ENCODE measurements around the gene CTNND2.
"Not testable (repeated sequence)": the region's sequence is repeated elsewhere in the genome, so short reads cannot be mapped to it uniquely, and the experiment has no call there.

CTNND2 gene

DNA sequence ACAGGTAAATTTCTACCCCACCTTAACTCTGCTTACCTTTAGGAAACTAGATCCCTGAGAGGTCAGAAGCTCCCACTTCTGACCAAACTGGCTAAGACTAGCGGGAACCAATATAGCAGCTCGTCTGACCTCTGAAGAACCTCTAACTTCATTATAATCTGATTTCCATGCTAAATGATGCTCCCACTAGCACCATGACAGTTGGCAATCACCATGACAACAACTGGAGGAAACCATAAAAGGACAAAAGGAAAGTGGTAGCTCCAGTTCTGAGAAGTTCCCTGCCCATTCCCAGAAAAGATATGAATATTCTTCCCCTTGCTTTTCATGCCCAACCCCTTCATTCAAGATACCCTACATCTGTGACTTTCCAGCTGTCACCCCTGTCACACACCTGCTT is 483.3 kb downstream of the CTNND2 start:
- in situ Hi-C loops (cut with MboI; ENCODE audit: low sequenced_read_pairs, unreplicated experiment): no loop called here
- DNase-seq (ENCODE audit: low spot score): no peak
- TF ChIP-seq, protein P1, sequence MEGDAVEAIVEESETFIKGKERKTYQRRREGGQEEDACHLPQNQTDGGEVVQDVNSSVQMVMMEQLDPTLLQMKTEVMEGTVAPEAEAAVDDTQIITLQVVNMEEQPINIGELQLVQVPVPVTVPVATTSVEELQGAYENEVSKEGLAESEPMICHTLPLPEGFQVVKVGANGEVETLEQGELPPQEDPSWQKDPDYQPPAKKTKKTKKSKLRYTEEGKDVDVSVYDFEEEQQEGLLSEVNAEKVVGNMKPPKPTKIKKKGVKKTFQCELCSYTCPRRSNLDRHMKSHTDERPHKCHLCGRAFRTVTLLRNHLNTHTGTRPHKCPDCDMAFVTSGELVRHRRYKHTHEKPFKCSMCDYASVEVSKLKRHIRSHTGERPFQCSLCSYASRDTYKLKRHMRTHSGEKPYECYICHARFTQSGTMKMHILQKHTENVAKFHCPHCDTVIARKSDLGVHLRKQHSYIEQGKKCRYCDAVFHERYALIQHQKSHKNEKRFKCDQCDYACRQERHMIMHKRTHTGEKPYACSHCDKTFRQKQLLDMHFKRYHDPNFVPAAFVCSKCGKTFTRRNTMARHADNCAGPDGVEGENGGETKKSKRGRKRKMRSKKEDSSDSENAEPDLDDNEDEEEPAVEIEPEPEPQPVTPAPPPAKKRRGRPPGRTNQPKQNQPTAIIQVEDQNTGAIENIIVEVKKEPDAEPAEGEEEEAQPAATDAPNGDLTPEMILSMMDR (IDR thresholded peaks at IDR 0.05; ENCODE audit: borderline replicate concordance, control extremely low read depth, extremely low read depth, insufficient read depth, missing control alignments): no peak

DNA sequence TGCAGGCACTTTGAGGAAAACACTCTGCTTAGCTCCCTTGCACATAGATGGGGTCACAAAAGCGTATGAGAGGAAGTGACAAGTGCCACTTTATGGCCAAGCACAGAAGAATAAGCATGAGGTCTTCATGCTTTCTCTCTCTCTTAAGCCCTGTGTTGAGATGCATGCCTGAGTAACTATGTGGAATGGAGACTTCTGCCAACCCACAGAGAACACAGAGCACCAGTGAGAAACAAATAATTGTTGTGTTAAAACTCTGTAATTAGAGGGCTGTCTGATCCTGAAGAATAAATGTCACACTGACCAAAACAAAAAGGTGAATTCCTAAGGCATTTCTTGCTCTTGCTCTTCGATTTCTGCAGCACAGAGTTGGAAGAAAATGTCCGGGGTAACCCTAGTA is 488.5 kb downstream of the CTNND2 start:
- in situ Hi-C loops (cut with MboI; ENCODE audit: low sequenced_read_pairs, unreplicated experiment): no loop called here
- no peak for DNase-seq (ENCODE audit: low spot score)
- TF ChIP-seq, protein P1 (IDR thresholded peaks at IDR 0.05; ENCODE audit: borderline replicate concordance, control extremely low read depth, extremely low read depth, insufficient read depth, missing control alignments): no peak

DNA sequence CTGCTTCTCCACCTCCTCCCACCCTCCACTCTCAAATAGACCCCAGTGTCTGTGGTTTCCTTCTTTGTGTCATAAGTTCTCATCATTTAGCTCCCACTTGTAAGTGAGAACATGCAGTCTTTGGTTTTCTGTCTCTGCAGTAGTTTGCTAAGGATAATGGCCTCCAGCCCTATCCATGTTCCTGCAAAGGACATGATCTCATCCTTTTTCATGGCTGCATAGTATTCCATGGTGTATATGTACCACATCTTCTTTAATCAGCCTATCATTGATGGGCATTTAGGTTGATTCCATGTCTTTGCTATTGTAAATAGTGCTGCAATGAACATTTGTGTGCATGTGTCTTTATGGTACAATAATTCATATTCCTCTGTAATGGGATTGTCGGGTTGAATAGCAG is 489.5 kb downstream of the CTNND2 start:
- in situ Hi-C loops (cut with MboI; ENCODE audit: low sequenced_read_pairs, unreplicated experiment); DNase-seq (ENCODE audit: low spot score): not testable (repeated sequence)

DNA sequence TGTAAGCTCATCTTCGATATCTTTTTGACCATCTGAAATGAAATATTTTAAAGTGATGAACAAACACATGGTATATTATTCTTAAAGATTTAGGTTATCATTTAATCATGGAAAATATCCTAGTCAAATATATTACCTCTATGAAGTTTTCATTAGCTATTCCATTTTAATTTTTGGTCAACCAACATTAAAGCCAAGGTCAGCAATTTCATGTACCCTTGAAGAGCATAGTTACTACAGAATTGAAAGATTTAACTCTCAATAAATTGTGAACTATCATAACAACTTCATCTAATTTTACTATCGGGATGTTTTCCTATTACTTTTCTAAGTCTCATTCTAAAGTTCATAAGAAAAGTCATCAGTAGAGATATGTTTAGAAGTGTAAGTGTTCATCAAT is 492.6 kb downstream of the CTNND2 start:
- TF ChIP-seq, protein P1 (IDR thresholded peaks at IDR 0.05; ENCODE audit: borderline replicate concordance, control extremely low read depth, extremely low read depth, insufficient read depth, missing control alignments): no peak
- DNase-seq (ENCODE audit: low spot score): no peak
- in situ Hi-C loops (cut with MboI; ENCODE audit: low sequenced_read_pairs, unreplicated experiment): no loop called here

DNA sequence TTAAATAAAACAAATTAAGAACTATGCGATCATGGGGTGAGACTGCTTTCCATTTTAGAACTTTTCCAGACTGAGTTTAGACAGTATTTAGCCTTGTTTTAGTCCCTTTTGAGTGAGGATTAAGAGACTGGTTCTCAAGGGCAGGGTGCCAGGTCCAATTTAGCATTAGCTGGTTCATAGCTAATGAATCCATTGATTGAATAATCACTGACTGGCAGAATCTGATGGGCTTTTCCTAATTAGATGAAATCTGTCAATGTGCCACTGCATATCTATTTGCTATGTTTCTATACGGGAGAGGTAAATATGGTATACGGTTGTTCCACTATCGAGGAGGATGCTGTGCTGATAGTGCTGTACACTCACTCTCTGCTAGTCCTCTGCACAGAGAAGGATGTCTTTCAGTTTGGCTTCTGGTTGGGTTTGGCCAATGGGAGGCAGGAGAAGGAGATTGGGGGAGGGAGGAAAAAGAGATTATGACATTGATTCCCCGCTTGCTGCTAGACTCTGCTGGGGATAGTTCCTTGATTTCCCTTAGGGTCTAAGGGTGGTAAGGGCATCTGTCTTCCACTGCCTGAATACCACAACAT is 496.6 kb downstream of the CTNND2 start:
- DNase-seq (ENCODE audit: low spot score): no peak
- TF ChIP-seq, protein P1 (IDR thresholded peaks at IDR 0.05; ENCODE audit: borderline replicate concordance, control extremely low read depth, extremely low read depth, insufficient read depth, missing control alignments): no peak
- in situ Hi-C loops (cut with MboI; ENCODE audit: low sequenced_read_pairs, unreplicated experiment): no loop called here

DNA sequence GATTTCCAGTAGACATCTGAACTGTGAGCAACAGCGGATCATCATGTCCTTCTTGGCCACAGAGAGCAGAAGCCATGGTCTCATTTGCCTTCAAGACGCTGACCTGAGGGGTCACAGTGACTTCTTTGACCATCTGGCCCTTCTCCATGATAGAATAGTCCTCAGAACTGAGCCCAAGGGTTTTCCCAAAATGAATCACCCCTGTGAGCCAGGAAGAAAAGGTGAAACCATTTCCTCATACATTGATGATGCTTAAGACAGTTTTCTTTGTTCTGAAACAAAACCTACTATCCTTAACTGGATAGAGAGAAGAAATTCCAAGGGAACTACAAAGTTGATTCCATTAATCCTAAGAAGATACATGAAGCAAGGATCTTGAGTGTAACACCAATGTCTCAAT is 503.9 kb downstream of the CTNND2 start:
- in situ Hi-C loops (cut with MboI; ENCODE audit: low sequenced_read_pairs, unreplicated experiment): no loop called here
- no peak for DNase-seq (ENCODE audit: low spot score)
- TF ChIP-seq, protein P1 (IDR thresholded peaks at IDR 0.05; ENCODE audit: borderline replicate concordance, control extremely low read depth, extremely low read depth, insufficient read depth, missing control alignments): no peak

DNA sequence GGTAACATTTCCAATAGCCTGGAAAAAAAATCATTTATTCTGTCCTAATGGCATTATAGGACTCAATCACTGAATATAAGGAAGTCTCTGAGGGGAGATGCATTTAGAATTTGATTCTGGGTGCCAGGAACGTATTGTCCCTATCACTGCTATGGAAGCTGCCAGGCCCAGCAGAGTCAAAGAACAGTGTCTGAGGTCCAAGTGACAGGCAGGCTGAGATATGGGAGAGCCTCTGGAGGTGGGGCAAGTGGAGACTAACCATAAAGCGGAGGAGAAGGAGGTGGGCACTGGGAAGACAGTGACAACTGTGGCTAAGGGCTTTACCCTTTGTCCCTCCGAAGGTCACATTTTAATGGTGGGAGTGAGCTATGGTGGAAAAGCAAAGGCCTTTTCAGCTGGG is 505.5 kb downstream of the CTNND2 start:
- TF ChIP-seq, protein P1 (IDR thresholded peaks at IDR 0.05; ENCODE audit: borderline replicate concordance, control extremely low read depth, extremely low read depth, insufficient read depth, missing control alignments): no peak
- DNase-seq (ENCODE audit: low spot score): no peak
- in situ Hi-C loops (cut with MboI; ENCODE audit: low sequenced_read_pairs, unreplicated experiment): no loop called here
